ENCODE results near the gene PAX8.
"Not testable (repeated sequence)": the region's sequence is repeated elsewhere in the genome, so short reads cannot be mapped to it uniquely, and the experiment has no call there.

DNA sequence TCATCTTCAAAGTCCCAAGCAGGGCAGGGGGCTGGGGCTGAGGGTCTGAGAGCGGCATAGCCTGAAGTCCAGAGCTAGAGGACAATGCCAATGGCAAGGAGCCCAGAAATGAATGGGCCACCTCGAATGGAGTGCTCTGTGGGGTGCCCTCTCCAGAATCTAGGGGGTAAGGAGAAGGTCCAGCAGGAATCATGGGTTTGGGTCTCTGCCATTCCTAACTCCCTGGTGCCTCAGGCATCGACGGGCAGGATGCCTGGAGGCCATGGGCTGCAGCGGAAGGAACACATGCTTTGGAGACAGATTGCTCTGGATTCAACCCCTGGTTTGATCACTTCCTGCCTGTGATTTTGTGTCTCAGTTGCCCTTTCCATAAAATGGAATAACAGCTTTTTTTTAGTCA is 44.4 kb upstream of the PAX8 start:
- not testable (repeated sequence) for TF ChIP-seq EP300 (IDR thresholded peaks at IDR 0.05)
- TF ChIP-seq, protein P1, sequence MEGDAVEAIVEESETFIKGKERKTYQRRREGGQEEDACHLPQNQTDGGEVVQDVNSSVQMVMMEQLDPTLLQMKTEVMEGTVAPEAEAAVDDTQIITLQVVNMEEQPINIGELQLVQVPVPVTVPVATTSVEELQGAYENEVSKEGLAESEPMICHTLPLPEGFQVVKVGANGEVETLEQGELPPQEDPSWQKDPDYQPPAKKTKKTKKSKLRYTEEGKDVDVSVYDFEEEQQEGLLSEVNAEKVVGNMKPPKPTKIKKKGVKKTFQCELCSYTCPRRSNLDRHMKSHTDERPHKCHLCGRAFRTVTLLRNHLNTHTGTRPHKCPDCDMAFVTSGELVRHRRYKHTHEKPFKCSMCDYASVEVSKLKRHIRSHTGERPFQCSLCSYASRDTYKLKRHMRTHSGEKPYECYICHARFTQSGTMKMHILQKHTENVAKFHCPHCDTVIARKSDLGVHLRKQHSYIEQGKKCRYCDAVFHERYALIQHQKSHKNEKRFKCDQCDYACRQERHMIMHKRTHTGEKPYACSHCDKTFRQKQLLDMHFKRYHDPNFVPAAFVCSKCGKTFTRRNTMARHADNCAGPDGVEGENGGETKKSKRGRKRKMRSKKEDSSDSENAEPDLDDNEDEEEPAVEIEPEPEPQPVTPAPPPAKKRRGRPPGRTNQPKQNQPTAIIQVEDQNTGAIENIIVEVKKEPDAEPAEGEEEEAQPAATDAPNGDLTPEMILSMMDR (IDR thresholded peaks at IDR 0.05): not testable (repeated sequence)
